Testis (tissue), 3 donors: Measurements from ENCODE around the gene MYB. TPM values are rescaled to one million over a fixed set of nuclear protein-coding genes. Genes with fewer than 3 reads are reported as not detected.

Experiments
- DNase-seq: peaks from one replicate; pipeline ENCODE4 v3.0.0-alpha.2; 2019
- H3K27ac ChIP-seq, 2 donors: fragments of 200-600 bp; sonication (generic); one replicate each; pipeline ENCODE4 v1.5.1; 2019
- H3K27me3 ChIP-seq: fragments of 200-600 bp; sonication (generic); one replicate; pipeline ENCODE4 v1.5.1; 2019
- H3K36me3 ChIP-seq: fragments of 200-600 bp; sonication (generic); one replicate; pipeline ENCODE4 v1.5.1; 2017; ENCODE audit warnings: low read depth; ENCODE audit errors: missing control alignments
- H3K4me1 ChIP-seq: fragments of 200-600 bp; sonication (generic); one replicate; pipeline ENCODE4 v1.5.1; 2019
- H3K4me3 ChIP-seq, 2 donors: fragments of 200-600 bp; sonication (generic); one replicate each; pipeline ENCODE4 v1.5.1; 2017 to 2019
- H3K9me3 ChIP-seq: fragments of 200-600 bp; sonication (generic); one replicate; pipeline ENCODE4 v1.5.1; 2017
- POLR2A ChIP-seq: fragments of 450-650 bp; IDR thresholded peaks from one replicate; pipeline ENCODE4 v1.6.1; 2017; ENCODE audit warnings: antibody characterized with exemption, mild to moderate bottlenecking, moderate library complexity
- WGBS, 2 donors: methylation state at CpG; one replicate each; pipeline ENCODE4 v1.1.5; 2018; 5-methylcytosine and 5-hydroxymethylcytosine counted together
- intact Hi-C: fragments of 100-400 bp; cut with DNase I; formaldehyde crosslinking; loops from one replicate; pipeline ENCODE4 v1.15.1; 2023; ENCODE audit warnings: low total_unique reads
- polyA plus RNA-seq: library from polyadenylated mRNA; stranded (reverse); fragments of 350-450 nt; fragmentation: Illumina TruSeq; extraction: RNeasy Lipid Tissue Mini Kit (QIAGEN cat#74804); gene quantifications from one replicate; pipeline ENCODE4 v1.2.3, GENCODE V29; 2014; ENCODE audit warnings: low read depth, low replicate concordance; ENCODE audit not compliant: insufficient read depth
- total RNA-seq, 2 donors: library from RNA; depleted of rRNA; stranded (reverse); fragments of >200 nt; gene quantifications; one replicate each; pipeline ENCODE4 v1.2.3, GENCODE V29; 2016
- TF ChIP-seq, protein P1 (sequence below), 3 experiments: fragments of 450-650 bp in 2 of 3; fragments of 200-600 bp in 1 of 3; sonication (generic) in 1 of 3; IDR thresholded peaks; one replicate each; pipeline ENCODE4 v1.5.1; 2016 to 2019; ENCODE audit warnings: antibody characterized with exemption in 3 of 3, mild to moderate bottlenecking in 2 of 3, moderate library complexity in 1 of 3

MYB gene
- total and polyA plus RNA-seq, 3 donors from 2014 or later: 1.5 to 3.7 (median 1.8) TPM

DNA sequence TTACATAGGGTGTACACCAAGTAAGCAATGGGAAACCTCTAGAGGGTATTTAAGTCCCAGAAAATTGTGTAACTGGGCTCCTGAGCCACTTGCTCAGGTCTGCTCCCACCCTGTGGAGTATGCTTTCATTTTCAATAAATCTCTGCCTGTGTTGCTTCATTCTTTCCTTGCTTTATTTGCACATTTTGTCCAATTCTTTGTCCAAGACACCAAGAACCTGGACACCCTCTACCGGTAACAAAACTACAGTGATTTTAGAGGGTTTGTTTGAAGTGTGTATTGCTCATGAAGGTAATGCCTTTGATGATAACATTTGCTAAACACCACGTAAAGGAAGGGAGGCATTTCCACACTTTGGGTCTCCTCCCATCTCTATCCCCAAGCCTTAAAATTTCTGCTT lies 46.2 kb downstream of the MYB start:
- 74 to 78% methylated on average over 2 of the region's 2 CpGs for WGBS, 2 donors
- H3K27me3 ChIP-seq: no peaks in the 10 kb centered on the region
- no peak overlapping the region for H3K27ac ChIP-seq
- H3K9me3 ChIP-seq: no peaks in the 10 kb centered on the region
- H3K36me3 ChIP-seq: no peaks in the 10 kb centered on the region
- no peak overlapping the region for H3K4me3 ChIP-seq
- no peaks in the 10 kb centered on the region for H3K4me1 ChIP-seq
- TF ChIP-seq, protein P1, sequence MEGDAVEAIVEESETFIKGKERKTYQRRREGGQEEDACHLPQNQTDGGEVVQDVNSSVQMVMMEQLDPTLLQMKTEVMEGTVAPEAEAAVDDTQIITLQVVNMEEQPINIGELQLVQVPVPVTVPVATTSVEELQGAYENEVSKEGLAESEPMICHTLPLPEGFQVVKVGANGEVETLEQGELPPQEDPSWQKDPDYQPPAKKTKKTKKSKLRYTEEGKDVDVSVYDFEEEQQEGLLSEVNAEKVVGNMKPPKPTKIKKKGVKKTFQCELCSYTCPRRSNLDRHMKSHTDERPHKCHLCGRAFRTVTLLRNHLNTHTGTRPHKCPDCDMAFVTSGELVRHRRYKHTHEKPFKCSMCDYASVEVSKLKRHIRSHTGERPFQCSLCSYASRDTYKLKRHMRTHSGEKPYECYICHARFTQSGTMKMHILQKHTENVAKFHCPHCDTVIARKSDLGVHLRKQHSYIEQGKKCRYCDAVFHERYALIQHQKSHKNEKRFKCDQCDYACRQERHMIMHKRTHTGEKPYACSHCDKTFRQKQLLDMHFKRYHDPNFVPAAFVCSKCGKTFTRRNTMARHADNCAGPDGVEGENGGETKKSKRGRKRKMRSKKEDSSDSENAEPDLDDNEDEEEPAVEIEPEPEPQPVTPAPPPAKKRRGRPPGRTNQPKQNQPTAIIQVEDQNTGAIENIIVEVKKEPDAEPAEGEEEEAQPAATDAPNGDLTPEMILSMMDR (IDR thresholded peaks at IDR 0.05): no peak
- TF ChIP-seq POLR2A: no peak
- intact Hi-C loops: no loop called here
- DNase-seq: no peak

- no peaks in the 10 kb centered on the region for H3K9me3 ChIP-seq
- no peak overlapping the region for H3K4me3 ChIP-seq
- no peaks in the 10 kb centered on the region for H3K27me3 ChIP-seq
- no peaks in the 10 kb centered on the region for H3K4me1 ChIP-seq
- WGBS, 2 donors: 90% methylated on average over 4 of the region's 4 CpGs
- no peaks in the 10 kb centered on the region for H3K36me3 ChIP-seq
- intact Hi-C loops: no loop called here
- TF ChIP-seq POLR2A: no peak
- TF ChIP-seq, protein P1 (IDR thresholded peaks at IDR 0.05): no peak
- no peak for DNase-seq
- H3K27ac ChIP-seq: no peak overlapping the region
Measured at GRCh38 chr6:135227758-135228157, 46.6 kb downstream of the MYB start.

GRCh38 chr6:135228486-135228885 lies 47.4 kb downstream of the MYB start:
- TF ChIP-seq POLR2A: no peak
- TF ChIP-seq, protein P1 (IDR thresholded peaks at IDR 0.05): no peak
- H3K27ac ChIP-seq: no peak overlapping the region
- H3K27me3 ChIP-seq: no peaks in the 10 kb centered on the region
- intact Hi-C loops: no loop called here
- DNase-seq: no peak
- 93 to 94% methylated on average over 6 of the region's 6 CpGs for whole genome bisulfite sequencing, 2 donors
- no peaks in the 10 kb centered on the region for H3K9me3 ChIP-seq
- H3K4me3 ChIP-seq: no peak overlapping the region
- no peaks in the 10 kb centered on the region for H3K36me3 ChIP-seq
- no peaks in the 10 kb centered on the region for H3K4me1 ChIP-seq

DNA sequence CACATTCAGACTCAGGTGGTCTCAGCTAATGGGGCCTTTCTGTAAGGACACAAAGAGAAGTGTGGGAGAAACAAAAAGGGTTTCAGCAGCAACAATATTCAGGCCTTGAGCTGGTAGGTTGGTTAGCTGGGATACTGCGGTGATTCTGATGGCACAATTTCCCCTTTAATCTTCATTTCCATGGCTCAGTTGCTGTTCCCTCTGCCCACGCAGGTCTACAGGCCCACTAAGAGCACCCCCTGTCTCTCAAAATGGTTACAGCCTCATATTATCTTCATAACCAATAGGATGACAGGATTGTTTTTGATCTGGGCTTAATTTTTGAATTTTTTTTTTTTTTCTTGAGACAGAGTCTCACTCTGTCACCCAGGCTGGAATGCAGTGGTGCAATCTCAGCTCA lies 48.9 kb downstream of the MYB start:
- intact Hi-C loops: no loop called here

More for the DNA sequence above, 48.9 kb downstream of the MYB start:
- H3K4me1 ChIP-seq: no peaks in the 10 kb centered on the region
- H3K27me3 ChIP-seq: no peaks in the 10 kb centered on the region
- H3K9me3 ChIP-seq: no peaks in the 10 kb centered on the region
- no peak for DNase-seq
- H3K4me3 ChIP-seq: no peak overlapping the region
- no peaks in the 10 kb centered on the region for H3K36me3 ChIP-seq
- H3K27ac ChIP-seq: no peak overlapping the region
- TF ChIP-seq, protein P1 (IDR thresholded peaks at IDR 0.05): no peak
- no peak for TF ChIP-seq POLR2A
- WGBS, 2 donors: 84 to 95% methylated on average over 2 of the region's 2 CpGs
